ENCODE data around the gene EID3. TPM values are rescaled to one million over a fixed set of nuclear protein-coding genes. Genes with fewer than 3 reads are reported as not detected.

EID3 gene
- total and polyA plus RNA-seq, 4 donors, result 0.17 to 6.4 (median 1.2) TPM

- Histone ChIP-seq H3K4me1 (ENCODE audit: control insufficient read depth in 4 of 4, insufficient read depth in 4 of 4, low read length in 3 of 4) (no peaks in the 10 kb centered on the region), H3K9me3 (ENCODE audit: control insufficient read depth in 4 of 4, low read length in 3 of 4) (no peaks in the 10 kb centered on the region), H3K27ac (ENCODE audit: low read depth in 1 of 2, low read length in 2 of 2) (no peak overlapping the region), H3K27me3 (ENCODE audit: control insufficient read depth in 4 of 4, insufficient read depth in 4 of 4, low read length in 3 of 4) (no peaks in the 10 kb centered on the region), H3K36me3 (ENCODE audit: control insufficient read depth in 4 of 4, insufficient read depth in 3 of 4, low read depth in 1 of 4, low read length in 3 of 4) (no peaks in the 10 kb centered on the region), H3K9ac (ENCODE audit: low read depth in 1 of 2, low read length in 2 of 2) (no peak overlapping the region), H3K4me3 (ENCODE audit: low read depth in 1 of 3, low read length in 3 of 3) (no peak overlapping the region)
- 72% methylated on average over 5 of the region's 5 CpGs for WGBS
- no peak for TF ChIP-seq HNF4G (IDR thresholded peaks at IDR 0.05)
- no peak for DNase-seq (ENCODE audit: low spot score)
These were observed 27.9 kb upstream of the EID3 start for GRCh38 chr12:104275689-104276088.

GRCh38 chr12:104276273-104277131, 27.0 kb upstream of the EID3 start:
- TF ChIP-seq HNF4G (IDR thresholded peaks at IDR 0.05), result no peak
- TF ChIP-seq NR2F2 (IDR thresholded peaks at IDR 0.05), result no peak
- TF ChIP-seq CTCF (IDR thresholded peaks at IDR 0.05; ENCODE audit: low read depth, low read length, missing input control), result no peak
- TF ChIP-seq MAX (IDR thresholded peaks at IDR 0.05), result no peak
- no peak for TF ChIP-seq RAD21 (IDR thresholded peaks at IDR 0.05)
- TF ChIP-seq YY1 (IDR thresholded peaks at IDR 0.05), result no peak
- no peak for TF ChIP-seq HNF4A (conservative IDR thresholded peaks at IDR 0.05)
- no peak for TF ChIP-seq REST (IDR thresholded peaks at IDR 0.05)
- TF ChIP-seq JUND (IDR thresholded peaks at IDR 0.05), result no peak
- no peak for TF ChIP-seq TAF1 (conservative IDR thresholded peaks at IDR 0.05)
- no peak for TF ChIP-seq SP1 (IDR thresholded peaks at IDR 0.05)
- TF ChIP-seq ATF3 (IDR thresholded peaks at IDR 0.05), result no peak
- Histone ChIP-seq H3K9ac (ENCODE audit: low read depth in 1 of 2, low read length in 2 of 2) (no peak overlapping the region), H3K36me3 (ENCODE audit: control insufficient read depth in 4 of 4, insufficient read depth in 3 of 4, low read depth in 1 of 4, low read length in 3 of 4) (no peaks in the 10 kb centered on the region), H3K9me3 (ENCODE audit: control insufficient read depth in 4 of 4, low read length in 3 of 4) (no peaks in the 10 kb centered on the region), H3K27ac (ENCODE audit: low read depth in 1 of 2, low read length in 2 of 2) (no peak overlapping the region), H3K4me3 (ENCODE audit: low read depth in 1 of 3, low read length in 3 of 3) (no peak overlapping the region), H3K27me3 (ENCODE audit: control insufficient read depth in 4 of 4, insufficient read depth in 4 of 4, low read length in 3 of 4) (no peaks in the 10 kb centered on the region), H3K4me1 (ENCODE audit: control insufficient read depth in 4 of 4, insufficient read depth in 4 of 4, low read length in 3 of 4) (no peaks in the 10 kb centered on the region)
- no peak for DNase-seq (ENCODE audit: low spot score)
- 80% methylated on average over 8 of the region's 8 CpGs for WGBS

Data from liver (tissue), 9 donors.